ENCODE results near the gene ZBTB33. TPM values are rescaled to one million over a fixed set of nuclear protein-coding genes. Genes with fewer than 3 reads are reported as not detected.
A peak's percentile ranks its signal among the peaks of the same experiment; 100 is the strongest.

ZBTB33 gene
- total and polyA plus RNA-seq, 2 of the 13 experiments (the other 11 are each of a cell fraction or from before 2014, with no cell fraction given) = 6.5 to 20.2 TPM

GRCh38 chrX:120250522-120251271 lies at the start of gene ZBTB33 (continued):
- TF ChIP-seq ARID2 (CRISPR knock-in tag; IDR thresholded peaks at IDR 0.05; ENCODE audit: borderline replicate concordance) (0 out of 2 replicates have a peak, but pooled peaks have one; percentile 56), ZMAT5 (CRISPR knock-in tag; IDR thresholded peaks at IDR 0.05; ENCODE audit: borderline replicate concordance, low read depth) (no peak), ZNF292 (CRISPR knock-in tag; IDR thresholded peaks at IDR 0.05; ENCODE audit: borderline replicate concordance, low read depth) (no peak), SMAD3 (CRISPR knock-in tag; IDR thresholded peaks at IDR 0.05) (no peak), HOXA5 (CRISPR knock-in tag; IDR thresholded peaks at IDR 0.05) (0 out of 2 replicates have a peak, but pooled peaks have one; percentile 61), ZBTB14 (CRISPR knock-in tag; IDR thresholded peaks at IDR 0.05) (no peak), U2AF2 (IDR thresholded peaks at IDR 0.05; ENCODE audit: low read depth, low read length) (no peak), ZNF574 (CRISPR knock-in tag; IDR thresholded peaks at IDR 0.05) (peak; percentile 71), ZNF414 (CRISPR knock-in tag; IDR thresholded peaks at IDR 0.05) (0 out of 2 replicates have a peak, but pooled peaks have one; percentile 31), ATF1 (CRISPR knock-in tag; IDR thresholded peaks at IDR 0.05) (no peak), SAP130 (CRISPR knock-in tag; IDR thresholded peaks at IDR 0.05; ENCODE audit: low read depth) (peak; percentile 75), ZNF549 (CRISPR knock-in tag; IDR thresholded peaks at IDR 0.05) (no peak), ZNF777 (CRISPR knock-in tag; IDR thresholded peaks at IDR 0.05) (peak; percentile 59; the same call in 1 of the 2 replicates), THYN1 (CRISPR knock-in tag; IDR thresholded peaks at IDR 0.05; ENCODE audit: borderline replicate concordance, low read depth) (no peak), ZNF782 (CRISPR knock-in tag; IDR thresholded peaks at IDR 0.05; ENCODE audit: borderline replicate concordance) (peak; percentile 62; the same call in 1 of the 2 replicates), ZNF564 (CRISPR knock-in tag; IDR thresholded peaks at IDR 0.05) (no peak), XBP1 (CRISPR knock-in tag; IDR thresholded peaks at IDR 0.05) (no peak), E2F2 (CRISPR knock-in tag; IDR thresholded peaks at IDR 0.05; ENCODE audit: borderline replicate concordance) (no peak), PTBP1 (IDR thresholded peaks at IDR 0.05; ENCODE audit: low read depth, low read length, poor library complexity, severe bottlenecking) (no peak), ARNT (IDR thresholded peaks at IDR 0.05) (no peak), KAT2B (IDR thresholded peaks at IDR 0.05; ENCODE audit: borderline replicate concordance, low read depth, low read length) (no peak), ZNF776 (CRISPR knock-in tag; IDR thresholded peaks at IDR 0.05) (no peak), CEBPB (IDR thresholded peaks at IDR 0.05; ENCODE audit: borderline replicate concordance, low read depth, low read length) (no peak)

Measured in HepG2 (cell line).